RWPE1 (cell line): Measurements from ENCODE around the gene PGBD1.

Source experiments
- CTCF ChIA-PET: fragments of 350-600 bp; sonication (Branson Sonifier 250); formaldehyde crosslinking; extraction: SDS; loops from one replicate; lab custom pipeline; 2021; lab: Yijun Ruan, JAX
- POLR2A ChIA-PET: fragments of 400-600 bp; formaldehyde crosslinking; extraction: SDS; loops from one replicate; lab custom pipeline; 2020; ENCODE audit warnings: antibody characterized with exemption; ENCODE audit not compliant: low non-redundant PET; lab: Yijun Ruan, JAX
- DNase-seq: peaks from one replicate; pipeline ENCODE4 v3.0.0; 2012; ENCODE audit warnings: low spot score
- H3K27ac ChIP-seq: fragments of 450-650 bp; 2 replicates; pipeline ENCODE4 v1.5.1; 2017
- CTCF ChIP-seq: fragments of 450-650 bp; conservative IDR thresholded peaks from 2 replicates; pipeline ENCODE4 v1.5.1; 2017; ENCODE audit warnings: low read depth, mild to moderate bottlenecking

Gene PGBD1

GRCh38 chr6:28349892-28350737 lies 68.7 kb downstream of the PGBD1 start, which contains the start of gene ZKSCAN3:
Gene ZKSCAN3 (plus strand): TSS chr6:28349947. CDS start chr6:28359587, 9,640 bp downstream.
- CTCF ChIA-PET, result interaction anchor here (0.6 kb wide), 1 partner anchor 248 kb away, joined by 9 read pairs; no protein-coding TSS in a partner anchor
- peak; percentile 81 for DNase-seq
- POLR2A ChIA-PET, result no interaction called here
- no peak for TF ChIP-seq CTCF
- peak within 1 kb of the TSS; percentile 84 for H3K27ac ChIP-seq

- POLR2A ChIA-PET, result no interaction called here
- no peak for TF ChIP-seq CTCF
- no peak overlapping the region for H3K27ac ChIP-seq
- no peak for DNase-seq
- CTCF ChIA-PET, result interaction anchor here (0.6 to 0.7 kb wide), 2 partner anchors 246 to 247 kb away, joined by 4 to 9 read pairs; no protein-coding TSS in a partner anchor
Observed at GRCh38 chr6:28351087-28351486, 69.7 kb downstream of the PGBD1 start.

DNA sequence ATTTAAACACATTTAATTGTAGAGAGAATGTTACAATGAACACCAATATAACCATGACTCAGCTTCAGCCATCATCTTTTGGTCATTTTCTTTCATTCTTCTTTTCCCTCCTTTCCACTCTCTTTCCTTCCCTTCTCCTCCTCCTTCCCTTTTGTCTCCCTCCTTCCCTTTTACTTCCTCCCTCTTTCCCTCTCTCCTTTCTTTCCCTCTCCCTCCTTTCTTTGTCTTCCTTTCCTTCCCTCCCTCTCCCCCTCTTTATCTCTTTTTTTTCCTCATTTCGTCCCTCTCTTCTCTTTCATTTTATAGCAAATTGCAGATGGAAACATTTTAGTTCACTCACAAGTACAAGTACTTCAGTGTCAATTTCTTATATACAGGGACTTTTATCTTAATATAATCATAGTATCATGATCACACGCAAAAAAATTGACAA lies 70.1 kb downstream of the PGBD1 start:
- CTCF ChIA-PET, result interaction anchor here (0.7 kb wide), 1 partner anchor 247 kb away, joined by 4 read pairs; no protein-coding TSS in a partner anchor

More for the DNA sequence above, 70.1 kb downstream of the PGBD1 start:
- TF ChIP-seq CTCF, result no peak
- POLR2A ChIA-PET, result no interaction called here
- H3K27ac ChIP-seq, result no peak overlapping the region
- DNase-seq, result no peak
